NCI-H2171 (cell line): ENCODE results near the gene KLHL6.
"Not testable (repeated sequence)": the region's sequence is repeated elsewhere in the genome, so short reads cannot be mapped to it uniquely, and the experiment has no call there.

Experiments used
- DNase-seq: peaks from one replicate; lab custom pipeline; 2025; lab: John Stamatoyannopoulos, UW

Gene KLHL6

GRCh38 chr3:183529185-183529584 lies 26.3 kb downstream of the KLHL6 start:
- no peak for DNase-seq

GRCh38 chr3:183528758-183529157 lies 26.7 kb downstream of the KLHL6 start:
- DNase-seq = not testable (repeated sequence)

- DNase-seq = no peak
Observed at GRCh38 chr3:183527428-183528379, 27.8 kb downstream of the KLHL6 start.

- no peak for DNase-seq
Observed at GRCh38 chr3:183526838-183527427, 28.6 kb downstream of the KLHL6 start.

- no peak for DNase-seq
Observed at GRCh38 chr3:183524476-183524875, 31.0 kb downstream of the KLHL6 start.

- DNase-seq = not testable (repeated sequence)
Observed at GRCh38 chr3:183520741-183521556, 34.6 kb downstream of the KLHL6 start.

GRCh38 chr3:183520295-183520694 lies 35.2 kb downstream of the KLHL6 start:
- DNase-seq = not testable (repeated sequence)

- no peak for DNase-seq
Observed at GRCh38 chr3:183519891-183520290, 35.6 kb downstream of the KLHL6 start.

- no peak for DNase-seq
Observed at GRCh38 chr3:183518491-183519251, 36.8 kb downstream of the KLHL6 start.

GRCh38 chr3:183517607-183518006 lies 37.9 kb downstream of the KLHL6 start:
- no peak for DNase-seq

GRCh38 chr3:183515968-183516851 lies 39.3 kb downstream of the KLHL6 start:
- DNase-seq = no peak

- no peak for DNase-seq
Observed at GRCh38 chr3:183514021-183514420, 41.5 kb downstream of the KLHL6 start.

GRCh38 chr3:183513046-183513706 lies 42.3 kb downstream of the KLHL6 start:
- no peak for DNase-seq

GRCh38 chr3:183511286-183512131 lies 44.0 kb downstream of the KLHL6 start:
- not testable (repeated sequence) for DNase-seq

- no peak for DNase-seq
Observed at GRCh38 chr3:183508821-183509220, 46.7 kb downstream of the KLHL6 start.

- no peak for DNase-seq
Observed at GRCh38 chr3:183507551-183507950, 48.0 kb downstream of the KLHL6 start.

GRCh38 chr3:183506674-183507320 lies 48.7 kb downstream of the KLHL6 start:
- DNase-seq = no peak

- no peak for DNase-seq
Observed at GRCh38 chr3:183504597-183504996, 50.9 kb downstream of the KLHL6 start.

GRCh38 chr3:183503746-183504145 lies 51.8 kb downstream of the KLHL6 start:
- DNase-seq = no peak
